AG20443 (cell line): ENCODE data around the gene NUBP1.
"Not testable (repeated sequence)": the region's sequence is repeated elsewhere in the genome, so short reads cannot be mapped to it uniquely, and the experiment has no call there.

Source experiments
- DNase-seq: peaks from one replicate; pipeline ENCODE4 v3.0.0; 2012; ENCODE audit warnings: low spot score, mixed read lengths

Gene NUBP1

DNA sequence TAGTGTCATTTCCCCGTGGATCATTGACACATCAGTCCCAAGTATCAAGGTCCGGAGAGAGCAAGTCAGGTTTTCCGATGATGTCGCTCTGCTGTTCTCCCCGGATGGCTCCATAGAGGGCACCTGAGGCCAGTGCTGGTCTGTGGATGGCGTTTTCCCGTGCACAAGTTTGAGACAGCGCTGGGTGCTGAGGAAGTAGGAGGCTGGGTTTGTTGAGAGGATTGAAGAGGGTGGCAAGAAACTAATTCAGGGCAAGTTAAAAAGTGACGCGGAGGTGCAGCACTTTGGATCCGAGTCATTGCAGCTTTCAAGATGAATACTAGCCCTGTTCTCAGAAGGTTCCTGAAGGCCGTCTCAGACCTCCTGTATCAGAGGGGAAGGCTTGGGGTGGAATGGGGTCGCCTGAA lies 7.7 kb downstream of the NUBP1 start:
- no peak for DNase-seq

DNA sequence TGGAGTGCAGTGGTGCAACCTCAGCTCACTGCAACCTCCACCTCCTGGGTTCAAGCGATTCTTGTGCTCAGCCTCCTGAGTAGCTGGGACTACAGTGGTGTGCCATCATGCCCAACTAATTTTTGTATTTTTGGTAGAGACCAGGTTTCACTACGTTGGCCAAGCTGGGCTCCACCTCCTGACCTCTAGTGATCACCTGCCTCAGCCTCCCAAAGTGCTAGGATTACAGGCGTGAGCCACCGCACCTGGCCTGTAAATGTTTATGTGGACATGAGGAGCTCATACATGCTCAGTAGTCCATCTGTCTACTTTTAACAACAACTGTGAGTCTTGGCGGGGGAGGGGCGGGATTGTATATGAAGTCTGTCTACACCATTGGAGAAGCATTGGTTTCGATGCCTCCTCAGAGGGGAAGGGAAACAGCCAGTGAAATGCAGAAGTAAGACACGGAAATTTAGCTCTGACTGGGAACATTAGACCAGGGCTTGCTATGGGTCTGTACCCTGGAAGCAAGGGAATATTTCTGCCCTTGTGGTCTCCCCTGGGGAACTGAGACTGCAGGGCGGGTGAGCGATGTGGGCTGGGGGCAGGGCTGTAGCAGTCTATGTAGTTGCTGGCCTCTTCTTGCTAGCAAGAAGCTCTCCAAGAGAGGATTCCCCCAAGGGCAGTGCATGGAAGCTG lies 9.3 kb downstream of the NUBP1 start:
- DNase-seq, result no peak

DNA sequence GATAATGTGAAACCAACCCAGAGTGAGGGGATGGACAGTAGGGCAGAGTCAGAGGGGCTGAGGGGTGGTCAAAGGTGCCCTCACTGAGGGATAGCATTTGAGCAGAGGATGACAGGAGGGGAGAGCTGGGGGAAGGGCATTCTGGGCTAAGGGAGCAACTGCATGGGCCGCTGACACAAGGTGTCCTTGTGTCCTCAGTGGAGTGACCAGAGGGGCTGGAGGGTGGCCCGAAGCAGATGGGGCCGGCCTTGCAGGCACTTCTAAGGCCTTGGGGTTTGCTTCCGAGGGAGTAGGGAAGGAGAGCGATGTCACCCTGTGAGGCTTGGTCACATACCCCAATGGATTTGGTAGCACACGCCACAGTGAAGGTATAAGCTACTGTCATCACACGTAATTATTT lies 10.0 kb downstream of the NUBP1 start:
- no peak for DNase-seq

DNA sequence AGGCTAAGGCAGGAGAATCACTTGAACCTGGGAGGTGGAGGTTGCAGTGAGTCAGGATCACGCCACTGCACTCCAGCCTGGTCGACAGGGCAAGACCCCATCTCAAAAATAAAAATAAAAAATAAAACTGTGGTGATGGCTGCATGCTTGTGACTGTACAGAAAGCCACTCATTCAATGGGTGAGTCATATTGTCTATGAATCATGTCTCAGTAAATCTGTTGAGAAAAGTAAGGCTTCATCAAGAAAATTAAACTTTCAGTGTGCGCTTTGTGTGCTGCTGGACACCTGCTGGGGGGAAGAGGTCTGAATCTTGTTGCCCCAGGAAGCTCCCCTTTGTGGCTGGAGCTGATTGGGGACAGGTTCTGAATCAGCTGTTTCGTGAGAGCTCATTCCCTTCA lies 11.3 kb downstream of the NUBP1 start:
- peak; percentile 46 for DNase-seq

DNA sequence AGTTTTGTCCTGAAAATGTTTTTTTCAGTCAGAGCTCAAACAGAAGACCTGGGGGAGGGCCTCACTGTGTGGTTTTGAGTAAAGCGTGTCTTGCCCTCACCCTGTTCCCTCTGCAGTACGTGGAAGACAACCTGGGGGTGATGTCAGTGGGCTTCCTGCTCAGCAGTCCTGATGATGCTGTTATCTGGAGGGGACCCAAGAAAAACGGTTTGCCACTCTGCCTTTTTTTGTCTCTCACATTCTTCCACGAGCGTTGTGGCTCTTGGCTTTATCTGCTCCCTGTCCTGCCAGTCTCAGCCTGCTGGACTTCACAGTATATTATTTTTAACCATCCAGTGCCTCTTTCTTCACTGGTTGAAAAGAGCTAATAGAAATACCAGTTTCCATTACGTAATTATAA lies 12.9 kb downstream of the NUBP1 start:
- no peak for DNase-seq

DNA sequence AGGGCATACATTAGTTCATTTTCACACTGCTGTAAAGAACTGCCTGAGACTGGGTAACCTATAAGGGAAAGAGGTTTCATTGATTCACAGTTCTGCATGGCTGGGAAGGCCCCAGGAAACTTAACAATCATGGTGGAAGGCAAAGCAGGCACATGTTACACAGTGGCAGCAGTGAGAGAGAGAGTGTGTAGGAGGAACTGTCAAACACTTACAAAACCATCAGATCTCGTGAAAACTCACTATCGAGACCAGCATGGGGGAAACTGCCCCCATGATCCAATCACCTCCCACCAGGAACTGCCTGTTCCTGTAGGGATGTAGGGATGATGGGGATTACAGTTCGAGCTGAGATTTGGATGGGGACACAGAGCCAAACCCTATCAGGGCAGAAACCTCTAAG lies 17.2 kb downstream of the NUBP1 start:
- DNase-seq, result no peak

DNA sequence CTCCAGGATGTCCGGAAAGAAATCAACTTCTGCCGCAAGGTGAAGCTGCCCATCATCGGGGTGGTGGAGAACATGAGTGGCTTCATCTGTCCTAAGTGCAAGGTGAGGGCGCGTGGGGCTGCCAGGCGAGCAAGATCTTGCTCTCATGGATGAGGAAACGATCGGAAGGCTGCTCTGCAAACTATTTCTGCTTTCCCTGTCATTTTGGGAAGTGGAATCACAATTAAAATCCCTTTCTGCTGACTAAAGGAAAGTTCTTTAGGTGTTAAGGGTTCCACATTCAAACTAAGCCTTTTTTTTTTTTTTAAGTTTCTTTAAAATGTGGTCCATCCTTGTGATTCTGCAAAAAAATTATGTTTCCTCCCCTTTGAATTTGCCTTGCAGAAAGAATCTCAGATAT lies 17.7 kb downstream of the NUBP1 start:
- DNase-seq, result no peak

DNA sequence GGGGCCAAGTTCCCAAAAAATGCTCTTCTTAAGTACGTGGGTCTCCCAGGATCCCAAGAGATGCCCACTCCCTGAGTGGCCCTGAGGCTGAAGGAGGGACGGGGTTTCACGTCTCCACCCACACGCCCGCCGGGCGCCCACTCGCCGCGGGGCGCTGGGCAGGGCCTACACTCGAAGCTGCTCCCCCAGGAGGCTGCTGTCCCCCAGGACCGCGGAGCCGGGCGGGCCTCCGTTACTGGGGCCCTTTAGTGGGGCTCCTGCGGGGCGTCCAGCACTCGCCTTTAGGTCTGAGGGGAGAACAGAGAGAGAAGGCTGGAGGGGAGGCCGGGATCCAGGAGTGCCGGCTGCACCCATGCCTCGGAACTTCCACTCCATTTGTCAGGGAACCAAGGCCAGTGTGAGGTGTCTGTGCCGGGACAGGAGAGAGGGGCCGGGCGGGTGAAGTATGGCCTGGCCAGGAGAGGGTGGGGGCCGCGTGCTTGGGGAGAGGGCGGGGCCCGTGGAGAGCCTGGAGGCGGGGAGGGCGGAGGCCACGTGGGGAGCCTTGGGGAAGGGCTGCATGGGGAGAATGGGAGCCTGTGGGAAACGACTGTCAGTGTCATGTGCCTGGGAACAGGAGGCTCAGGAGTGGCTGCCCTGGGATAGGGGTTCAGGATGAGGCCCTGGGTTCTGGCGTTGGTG lies 18.8 kb downstream of the NUBP1 start:
- DNase-seq, result no peak

DNA sequence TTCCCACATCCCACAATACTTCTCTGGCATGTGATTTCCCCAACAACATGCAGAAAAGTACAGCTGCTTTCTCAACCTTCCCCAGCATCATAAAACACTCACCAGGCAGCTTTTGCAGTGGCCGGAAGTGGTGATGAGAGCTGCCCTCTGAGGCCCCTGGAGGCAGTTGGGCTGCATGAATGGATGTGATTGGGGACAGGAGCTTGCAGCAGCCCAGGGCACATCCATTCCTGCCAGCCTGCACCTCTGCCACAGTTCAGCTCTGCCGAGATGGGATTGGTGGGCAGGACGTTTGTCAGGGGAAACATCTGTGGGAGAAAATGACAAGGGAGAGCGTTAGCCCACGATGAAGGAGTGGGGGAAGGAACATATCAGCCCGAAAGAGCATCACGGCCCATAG lies 19.8 kb downstream of the NUBP1 start:
- no peak for DNase-seq

DNA sequence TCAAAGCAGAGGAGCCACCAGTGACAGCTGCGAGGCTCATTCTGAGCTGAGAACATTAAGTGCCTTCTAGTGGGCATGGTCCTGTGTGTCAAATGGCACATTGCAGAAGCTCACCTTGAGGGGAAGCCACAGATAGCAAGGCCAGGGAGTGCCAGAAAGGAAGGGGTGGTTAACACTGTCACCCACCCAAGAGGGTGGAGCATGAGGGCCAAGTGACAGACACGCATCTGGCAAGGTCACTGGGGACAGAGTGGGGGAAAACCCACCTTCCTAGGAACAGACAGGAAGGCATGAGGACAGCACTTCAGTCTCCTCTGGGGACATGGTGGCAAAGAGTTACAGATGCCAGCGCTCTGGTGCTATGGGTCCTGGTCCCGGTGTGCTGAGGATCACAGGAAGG lies 22.1 kb downstream of the NUBP1 start:
- no peak for DNase-seq

DNA sequence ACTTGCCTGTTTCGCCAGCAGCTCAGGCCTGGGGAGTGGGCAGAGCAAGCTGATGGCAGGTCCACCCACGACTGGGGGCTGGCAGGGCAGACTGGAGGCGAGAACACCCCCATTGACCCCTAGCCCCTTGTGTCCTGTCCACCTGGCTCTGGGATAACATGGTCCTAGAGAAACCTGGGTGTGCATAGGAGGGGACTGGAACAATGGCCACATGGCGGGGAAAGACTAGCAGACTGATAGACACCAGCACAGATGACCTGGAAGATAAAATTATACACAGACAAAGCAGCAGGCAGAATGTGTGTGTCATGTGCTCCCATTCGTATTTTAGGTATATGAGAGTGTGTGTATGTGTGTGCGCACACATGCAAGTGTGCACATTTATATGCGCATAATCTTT lies 23.5 kb downstream of the NUBP1 start:
- DNase-seq, result no peak

DNA sequence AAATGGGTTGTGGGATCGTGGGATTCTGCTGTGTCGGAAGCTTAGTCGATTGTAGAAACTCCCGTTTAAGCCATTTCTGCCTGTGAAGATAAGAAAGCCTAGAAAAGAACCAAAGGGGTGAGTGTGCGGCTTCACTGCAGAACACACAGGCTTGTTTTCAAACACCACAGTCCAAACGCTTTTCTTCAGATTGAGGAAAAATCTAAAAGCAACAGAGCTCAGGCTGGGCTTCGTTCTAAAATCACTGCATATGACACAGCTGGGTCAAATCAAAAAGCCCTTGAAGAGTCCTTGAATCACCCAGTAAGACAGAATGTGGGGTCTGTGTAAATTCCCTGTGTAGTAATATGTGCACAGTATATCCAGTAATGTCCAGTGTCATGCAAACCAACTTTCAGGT lies 25.7 kb downstream of the NUBP1 start:
- no peak for DNase-seq

DNA sequence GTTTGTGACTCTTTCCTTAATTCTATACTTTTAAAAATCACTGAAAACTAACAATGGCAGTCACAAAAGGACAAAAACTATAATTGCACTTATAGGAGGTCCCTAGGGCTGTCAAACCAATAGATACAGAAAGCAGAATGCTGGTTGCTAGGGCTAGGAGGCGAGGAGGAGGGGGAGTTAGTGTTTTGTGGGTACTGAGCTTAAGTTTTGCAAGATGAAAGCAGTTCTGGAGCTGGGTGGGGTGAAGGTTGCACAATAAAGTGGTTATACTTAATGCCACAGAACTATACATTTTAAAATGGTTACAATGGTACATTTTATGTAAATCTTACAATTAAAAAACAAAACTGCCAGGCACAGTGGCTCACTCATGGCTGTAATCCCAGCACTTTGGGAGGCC lies 27.3 kb downstream of the NUBP1 start:
- no peak for DNase-seq

DNA sequence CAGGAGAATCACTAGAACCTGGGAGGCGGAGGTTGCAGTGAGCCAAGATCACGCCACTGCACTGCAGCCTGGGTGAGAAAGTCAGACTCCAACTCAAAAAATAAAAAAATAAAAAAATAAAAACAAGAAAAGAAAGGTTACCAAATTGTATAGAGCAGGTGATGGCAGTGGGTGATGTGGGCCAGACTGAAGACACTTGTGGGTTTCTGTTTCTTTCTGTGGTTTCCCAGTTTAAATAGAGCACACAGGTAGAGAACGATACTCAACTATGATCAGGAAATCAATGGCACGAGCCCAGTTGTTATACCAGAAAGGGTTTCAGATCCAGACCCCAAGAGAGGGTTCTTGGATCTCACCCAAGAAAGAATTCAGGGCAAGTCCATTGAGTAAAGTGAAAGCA lies 32.6 kb downstream of the NUBP1 start:
- DNase-seq, result no peak

DNA sequence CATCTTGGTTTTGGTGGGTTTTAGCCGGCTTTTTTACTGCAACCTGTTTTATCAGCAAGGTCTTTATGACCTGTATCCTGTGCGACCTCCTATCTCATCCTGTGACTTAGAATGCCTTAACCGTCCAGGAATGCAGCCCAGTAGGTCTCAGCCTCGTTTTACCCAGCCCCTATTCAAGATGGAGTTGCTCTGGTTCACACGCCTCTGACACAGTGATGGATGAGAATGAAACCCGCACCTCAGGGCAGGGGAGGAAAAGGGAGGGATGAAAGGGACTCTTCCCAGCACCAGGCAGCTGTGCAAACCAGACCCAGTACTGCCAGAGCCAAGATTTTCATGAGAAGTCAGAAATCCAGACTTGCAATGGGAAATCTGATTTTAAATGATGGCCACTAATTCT lies 33.3 kb downstream of the NUBP1 start:
- DNase-seq, result not testable (repeated sequence)

DNA sequence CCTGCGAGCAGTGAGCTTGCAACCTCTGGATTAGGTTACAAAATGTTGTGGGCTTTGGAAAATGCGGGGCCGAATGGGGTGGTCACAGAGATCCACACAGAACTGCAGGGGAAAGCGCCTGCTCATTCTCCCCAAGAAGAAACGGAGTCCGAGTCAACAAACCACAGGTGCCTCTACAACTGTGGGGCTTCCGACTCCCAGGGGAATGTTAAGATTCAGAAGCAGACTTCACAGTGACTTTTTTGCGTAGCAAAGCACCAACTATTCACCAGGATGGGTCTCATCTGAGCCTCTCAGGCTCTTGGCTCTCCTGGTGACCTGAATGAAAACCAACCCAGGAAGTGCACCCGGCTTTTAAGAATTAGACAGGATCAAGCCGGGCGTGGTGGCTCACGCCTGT lies 33.7 kb downstream of the NUBP1 start:
- DNase-seq, result no peak

DNA sequence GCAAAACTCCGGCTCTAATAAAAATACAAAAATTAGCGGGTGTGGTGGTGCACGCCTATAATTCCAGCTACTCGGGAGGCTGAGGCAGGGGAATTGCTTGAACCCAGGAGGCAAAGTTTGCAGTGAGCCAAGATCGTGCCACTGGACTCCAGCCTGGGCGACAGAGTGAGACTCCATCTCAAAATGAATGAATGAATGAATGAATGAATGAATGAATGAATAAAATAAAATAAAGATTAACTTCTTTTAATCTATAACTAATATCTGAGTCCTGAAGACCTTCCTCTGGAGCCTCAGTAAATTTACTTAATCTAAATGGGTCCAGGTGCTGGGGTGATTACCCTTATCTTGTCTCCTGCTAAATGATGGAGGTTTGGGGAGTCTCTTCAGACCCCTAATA lies 36.3 kb downstream of the NUBP1 start:
- DNase-seq, result not testable (repeated sequence)

DNA sequence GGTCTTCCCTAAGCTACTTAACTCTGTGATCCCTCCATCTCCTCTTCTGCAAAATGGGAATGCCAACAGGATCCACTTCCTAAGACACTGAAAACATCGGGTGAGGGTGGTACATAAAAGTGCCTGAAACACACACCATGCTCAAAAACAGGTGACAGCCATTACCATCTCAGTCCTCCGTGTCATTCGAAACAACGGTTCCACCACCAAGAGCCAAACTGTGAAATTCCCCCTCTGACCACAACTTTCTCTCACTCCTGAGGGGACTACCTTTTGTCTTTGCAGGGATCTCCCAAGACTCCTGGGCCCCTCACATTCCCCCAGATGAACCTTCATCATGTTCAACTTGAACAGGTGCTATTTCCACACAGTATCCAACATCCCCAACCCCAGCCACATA lies 37.0 kb downstream of the NUBP1 start:
- DNase-seq, result no peak

DNA sequence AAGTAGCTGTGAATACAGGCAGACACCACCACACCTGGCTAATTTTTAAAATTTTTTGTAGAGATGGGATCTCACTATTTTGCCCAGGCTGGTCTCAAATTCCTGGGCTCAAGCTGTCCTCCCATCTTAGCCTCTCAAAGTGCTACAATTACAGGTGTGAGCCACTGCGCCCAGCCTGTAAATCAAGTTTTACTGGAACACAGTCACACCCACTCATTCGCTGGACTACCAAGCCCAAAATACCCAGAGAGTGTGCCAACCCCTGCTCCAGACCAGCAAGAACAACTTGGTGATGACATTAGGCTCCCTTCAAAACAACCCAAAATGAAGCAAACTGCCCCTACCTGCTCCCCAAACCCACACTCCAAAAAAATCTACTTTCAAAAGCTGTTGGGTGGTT lies 39.0 kb downstream of the NUBP1 start:
- DNase-seq, result no peak

DNA sequence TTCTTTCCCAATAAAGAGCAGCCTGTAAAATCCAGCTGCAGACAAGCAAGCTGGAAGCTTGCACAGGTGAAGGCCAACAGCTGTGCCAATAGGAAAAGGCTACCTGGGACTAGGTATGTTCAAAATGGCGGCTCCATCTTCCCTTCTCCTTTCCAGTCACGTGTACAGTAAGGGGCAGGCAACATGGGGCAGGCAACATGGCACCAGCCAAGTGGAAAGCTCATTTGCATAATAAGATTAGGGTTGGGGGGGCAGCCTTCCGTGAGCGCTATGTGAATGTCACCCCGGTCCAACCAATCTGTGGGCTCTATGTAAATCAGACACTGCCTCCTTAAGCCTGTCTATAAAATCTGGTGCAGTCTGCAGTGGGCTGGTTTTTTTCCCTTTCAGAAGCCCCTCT lies 43.7 kb downstream of the NUBP1 start:
- DNase-seq, result no peak

DNA sequence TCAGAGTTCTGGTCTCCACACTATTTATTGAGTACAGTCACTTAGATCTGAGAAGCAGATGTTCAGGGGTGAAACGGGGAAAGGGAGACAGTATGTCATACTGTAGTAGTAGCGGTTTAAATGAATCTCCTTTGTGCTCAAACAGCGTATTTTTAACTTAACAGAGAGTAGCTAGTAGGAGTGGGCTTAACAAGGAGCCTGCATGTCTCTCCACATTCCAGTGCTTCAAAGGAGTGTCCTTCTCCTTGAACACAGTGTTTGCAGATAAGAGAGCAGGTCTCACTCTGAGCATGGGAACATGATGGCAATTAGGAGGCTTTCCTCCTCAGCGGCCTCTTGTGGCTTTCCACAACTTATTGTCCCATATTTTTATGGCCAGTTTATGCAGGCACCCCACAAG lies 45.0 kb downstream of the NUBP1 start:
- not testable (repeated sequence) for DNase-seq

DNA sequence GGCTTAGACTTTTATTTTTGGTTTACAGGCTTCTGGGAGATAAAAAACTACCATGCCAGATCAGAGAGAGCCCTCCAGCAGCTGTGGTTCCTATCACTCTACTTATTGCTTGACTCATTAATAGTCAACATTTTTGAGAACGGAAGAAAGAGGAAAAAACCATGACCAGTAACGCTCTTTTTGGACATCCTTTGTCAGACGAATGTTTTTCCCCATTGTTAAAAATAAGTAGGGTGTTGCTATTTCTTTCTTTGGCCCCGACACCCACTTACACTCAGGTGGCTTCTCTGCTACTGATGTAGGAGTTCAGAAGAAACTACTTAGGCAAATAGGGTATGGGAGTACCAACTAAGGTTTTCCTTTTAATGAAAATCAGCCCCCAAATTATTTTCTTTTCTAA lies 47.4 kb downstream of the NUBP1 start:
- no peak for DNase-seq

DNA sequence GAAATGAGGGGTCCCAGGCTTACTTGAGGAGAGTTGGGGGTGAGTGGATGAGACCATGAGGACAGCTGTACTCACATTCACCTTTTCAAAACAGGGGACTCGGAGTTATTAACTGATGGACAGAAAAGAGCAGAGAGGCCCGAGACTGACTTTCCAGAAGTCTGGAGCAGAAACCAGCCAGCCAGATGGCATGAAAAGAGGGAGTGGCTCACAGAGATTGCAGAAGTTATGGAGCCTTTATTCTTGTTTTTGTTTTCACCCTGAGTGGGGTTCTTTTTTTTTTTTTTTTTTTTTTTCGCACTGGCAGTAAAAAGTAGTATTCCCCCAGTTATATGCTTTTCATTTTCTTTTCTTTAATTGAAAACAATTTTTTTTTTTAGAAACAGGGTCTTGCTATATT lies 56.1 kb downstream of the NUBP1 start:
- no peak for DNase-seq

DNA sequence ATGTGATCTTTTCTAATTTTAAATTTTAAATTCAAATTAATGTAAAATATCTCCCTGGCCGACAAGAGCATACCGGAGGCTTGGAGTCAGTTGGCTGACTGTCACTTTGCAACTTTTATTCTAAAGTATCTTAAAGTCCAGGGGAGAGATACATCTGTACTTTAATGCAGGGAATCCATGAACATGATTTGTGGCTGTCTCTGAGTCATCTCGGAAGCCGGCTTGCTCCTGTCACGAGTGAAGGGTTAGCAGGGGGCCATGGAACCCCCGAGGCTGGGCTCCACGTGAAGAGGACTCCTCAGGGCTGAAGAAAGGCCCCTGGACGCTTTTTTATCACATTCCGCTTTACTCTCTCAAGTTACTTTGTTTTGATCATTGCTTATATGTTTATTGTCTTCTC lies 61.7 kb downstream of the NUBP1 start:
- no peak for DNase-seq
